GM18867 (cell line): Measurements from ENCODE around the gene TOB1.

Experiments used
- ATAC-seq: cut with Tn5 transposase; IDR thresholded peaks from one replicate; pipeline ENCODE4 v1.9.1; 2021; ENCODE audit warnings: mild to moderate bottlenecking, moderate library complexity; ENCODE audit not compliant: unreplicated experiment

Gene TOB1

DNA sequence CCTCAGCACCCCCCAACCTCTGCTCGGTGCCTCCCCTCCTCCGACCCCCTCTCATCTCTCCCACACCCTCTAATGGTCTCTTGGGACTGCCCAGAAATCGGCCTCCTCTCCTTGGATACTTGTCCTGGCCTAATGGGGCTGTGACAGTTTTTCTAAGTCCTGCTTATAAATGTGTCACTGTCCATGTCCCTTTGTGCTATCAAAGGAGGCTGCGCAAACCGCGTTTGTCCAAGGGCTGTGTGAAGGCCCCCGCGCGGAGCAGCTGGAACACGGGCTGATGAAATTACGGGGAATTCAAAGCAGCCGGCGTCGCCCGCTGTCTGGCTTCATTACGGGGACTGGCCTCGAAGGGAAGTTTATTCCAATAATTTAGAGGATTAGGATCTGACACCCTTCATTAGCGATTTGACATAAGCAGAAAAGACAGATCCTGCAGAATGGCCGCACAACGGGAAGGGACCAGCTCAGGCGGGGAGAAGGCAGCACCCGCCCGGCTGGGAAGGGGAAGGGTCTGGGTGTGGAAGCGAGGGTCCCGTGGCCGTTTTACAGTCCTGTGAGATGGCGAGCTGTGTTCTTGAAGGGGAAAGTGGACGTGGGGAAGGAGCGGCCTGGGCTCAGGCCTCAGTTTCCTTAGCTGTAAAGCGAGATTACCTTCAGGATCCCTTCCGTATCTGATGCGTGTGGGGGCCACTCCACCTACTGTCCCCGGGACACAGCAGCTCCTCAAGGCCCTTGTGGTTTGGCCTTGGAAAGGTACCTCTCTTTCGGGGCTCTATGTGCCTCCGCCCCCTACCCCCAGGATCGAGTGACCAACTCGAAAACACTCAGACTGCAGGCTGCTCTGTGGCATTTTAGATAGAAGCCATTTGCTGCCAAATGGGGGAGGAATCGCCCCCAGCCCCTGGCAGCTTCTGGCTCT lies 32.4 kb downstream of the TOB1 start:
- ATAC-seq = no peak

DNA sequence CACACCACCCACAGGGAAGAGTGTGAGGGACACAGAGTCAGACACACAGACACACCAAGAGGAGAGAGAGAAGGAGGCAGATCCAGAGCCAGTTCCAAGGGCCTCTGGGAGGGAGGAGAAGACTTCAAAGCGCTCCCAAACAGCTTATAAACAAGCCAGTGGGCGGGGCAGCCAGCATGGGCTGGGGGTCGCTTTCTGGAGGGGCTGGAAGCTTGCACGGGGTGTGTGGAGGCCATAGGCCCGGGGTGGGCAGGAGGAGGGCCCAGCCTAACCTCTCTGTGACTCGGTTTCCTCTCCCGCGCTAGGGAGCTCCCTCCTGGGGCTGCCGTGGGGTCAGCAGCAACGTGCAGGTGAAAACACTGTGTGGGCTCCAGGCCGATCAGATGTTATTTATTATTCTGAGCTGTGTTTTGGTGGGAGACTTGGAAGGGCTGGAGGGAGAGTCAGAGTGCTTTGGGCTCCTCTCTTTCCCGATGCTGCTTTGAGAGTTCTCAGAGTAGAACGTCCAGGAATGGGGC lies 33.2 kb downstream of the TOB1 start:
- ATAC-seq = no peak

DNA sequence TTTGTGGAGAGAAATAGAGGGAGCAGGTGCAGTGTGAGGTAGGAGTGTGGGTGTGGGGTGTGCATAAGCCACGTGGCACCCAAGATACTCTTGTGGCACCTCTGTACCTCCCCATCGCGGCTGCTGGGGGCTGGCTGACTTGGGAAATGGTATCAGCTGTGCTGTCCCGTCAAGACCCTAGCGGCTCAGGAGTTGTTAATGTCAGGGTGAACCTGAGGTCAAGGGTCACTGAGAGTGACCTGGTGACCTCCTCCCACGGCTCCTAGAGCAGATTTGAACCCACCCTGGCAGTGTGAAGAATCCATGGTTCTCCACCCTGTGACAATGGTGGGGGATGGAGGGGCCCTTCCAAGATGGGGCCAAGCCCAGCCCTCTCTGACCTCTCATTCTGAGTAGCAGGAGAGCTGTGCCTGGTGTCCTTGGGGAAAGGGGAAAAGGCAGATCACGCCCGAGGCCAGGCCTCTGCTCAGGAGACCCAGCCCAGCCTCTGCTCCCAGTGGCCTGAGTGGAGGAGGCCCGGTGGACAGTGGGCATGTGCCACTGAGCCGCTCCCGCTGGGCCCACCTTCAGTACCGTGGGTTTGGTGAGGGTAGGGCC lies 33.8 kb downstream of the TOB1 start:
- ATAC-seq = no peak

DNA sequence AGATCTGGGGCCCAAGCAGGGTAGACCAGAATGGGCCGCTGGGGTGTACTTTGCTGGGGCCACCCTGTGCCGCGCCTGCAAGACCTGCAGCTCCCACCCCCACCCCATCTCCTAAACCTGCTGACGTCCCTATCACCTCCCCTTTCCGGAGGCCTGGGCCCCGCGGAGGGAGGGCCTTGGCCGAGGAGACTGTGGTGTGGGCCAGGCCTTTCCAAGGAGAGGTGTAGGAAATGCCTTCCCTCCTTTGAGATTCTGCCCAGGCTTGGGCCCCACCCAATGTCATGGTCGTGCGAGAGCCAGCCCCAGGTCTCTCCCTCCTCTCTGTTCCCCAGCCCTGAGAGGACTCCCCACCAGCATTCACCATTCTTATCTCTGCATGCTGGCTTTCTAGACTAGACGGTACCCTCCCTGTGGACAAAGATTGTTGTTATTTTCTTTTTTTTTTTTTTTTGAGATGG lies 34.7 kb downstream of the TOB1 start:
- no peak for ATAC-seq

GRCh38 chr17:50830994-50831393 lies 35.2 kb downstream of the TOB1 start:
- ATAC-seq = no peak

GRCh38 chr17:50830352-50830751 lies 35.8 kb downstream of the TOB1 start:
- no peak for ATAC-seq

GRCh38 chr17:50829332-50829731 lies 36.8 kb downstream of the TOB1 start:
- ATAC-seq = no peak

- ATAC-seq = peak; percentile 78
These were observed 37.5 kb downstream of the TOB1 start for GRCh38 chr17:50828508-50829170.

DNA sequence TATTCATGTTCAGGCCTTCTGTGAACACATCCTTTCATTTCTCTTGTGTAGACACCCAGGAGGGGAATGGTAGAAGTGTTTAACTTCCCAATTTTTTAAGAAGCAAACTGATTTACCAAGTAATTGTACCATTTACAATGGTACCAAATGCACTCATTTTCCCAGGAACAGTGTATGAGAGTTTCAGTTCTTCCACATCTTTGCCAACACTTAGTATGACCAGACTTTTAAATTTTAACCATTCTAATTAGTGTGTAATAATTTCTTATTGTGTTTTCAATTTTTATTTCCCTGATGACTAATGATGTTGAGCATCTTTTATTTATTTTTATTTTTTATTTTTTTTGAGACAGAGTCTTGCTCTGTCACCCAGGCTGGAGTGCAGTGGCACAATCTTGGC lies 41.0 kb downstream of the TOB1 start:
- ATAC-seq = no peak

DNA sequence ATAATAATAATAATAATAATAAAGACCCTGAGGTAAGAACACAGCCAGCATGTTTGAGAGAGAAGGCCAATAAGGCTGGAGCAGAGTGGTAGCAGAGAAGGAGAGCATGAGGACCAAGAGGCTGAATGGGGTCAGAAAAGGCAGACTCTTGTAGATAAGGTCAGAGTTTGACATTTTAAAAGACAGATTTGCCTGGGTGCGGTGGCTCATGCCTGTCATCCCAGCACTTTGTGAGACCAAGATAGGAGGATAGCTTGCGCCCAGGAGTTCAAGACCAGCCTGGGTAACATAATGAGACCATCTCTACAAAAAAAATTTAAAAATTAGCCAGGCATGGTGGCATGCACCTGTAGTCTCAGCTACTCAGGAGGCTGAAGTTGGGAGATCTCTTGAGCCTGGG lies 41.7 kb downstream of the TOB1 start:
- no peak for ATAC-seq

GRCh38 chr17:50822550-50822949 lies 43.6 kb downstream of the TOB1 start:
- ATAC-seq = no peak

DNA sequence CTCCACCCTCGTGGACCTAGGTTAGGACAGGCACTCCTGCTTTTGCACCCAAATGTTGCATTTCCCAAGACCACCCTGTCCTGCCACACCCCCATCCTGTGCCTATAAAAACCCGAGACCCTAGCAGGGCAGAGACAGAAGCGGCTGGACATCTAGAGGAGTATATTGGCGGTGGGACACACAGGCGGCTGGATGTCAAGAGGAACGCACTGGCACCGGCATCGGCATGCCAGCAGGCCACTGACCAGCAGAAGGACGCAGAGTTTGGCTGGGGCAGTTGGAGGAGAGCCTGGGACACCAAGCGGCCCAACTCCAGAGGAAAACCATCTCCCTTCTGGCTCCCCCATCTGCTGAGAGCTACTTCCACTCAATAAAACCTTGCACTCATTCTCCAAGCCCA lies 45.5 kb downstream of the TOB1 start:
- no peak for ATAC-seq

- ATAC-seq = no peak
These were observed 47.1 kb downstream of the TOB1 start for GRCh38 chr17:50818921-50819657.

GRCh38 chr17:50818261-50818660 lies 47.9 kb downstream of the TOB1 start:
- ATAC-seq = no peak

- no peak for ATAC-seq
These were observed 48.3 kb downstream of the TOB1 start for GRCh38 chr17:50817838-50818237.

- ATAC-seq = peak; percentile 51
These were observed 49.1 kb downstream of the TOB1 start for GRCh38 chr17:50816771-50817751.

GRCh38 chr17:50816271-50816670 lies 49.9 kb downstream of the TOB1 start:
- ATAC-seq = no peak

- ATAC-seq = no peak
These were observed 50.8 kb downstream of the TOB1 start for GRCh38 chr17:50815400-50815799.

- no peak for ATAC-seq
These were observed 52.6 kb downstream of the TOB1 start for GRCh38 chr17:50813583-50813982.
